Stimulated activated naive CD4-positive, alpha-beta T cell (primary cell): ENCODE measurements around the gene TK1.
"Not testable (repeated sequence)": the region's sequence is repeated elsewhere in the genome, so short reads cannot be mapped to it uniquely, and the experiment has no call there.

Experiments used
- DNase-seq, 6 experiments: peaks; one replicate each; lab custom pipeline; 2025; lab: John Stamatoyannopoulos, UW

The TK1 gene

GRCh38 chr17:78186692-78187595 is at the start of gene TK1, which contains the start of gene AFMID:
TSS of gene TK1 (minus strand) at chr17:78187052. CDS start at chr17:78186994, 58 bp downstream.
TSS of gene AFMID (plus strand) at chr17:78187362. CDS start at chr17:78187371, 9 bp downstream.
- peak in 5 of 6 experiments; percentile 56 to 79 (median 70) for DNase-seq

GRCh38 chr17:78235885-78236284 is 49.0 kb upstream of the TK1 start:
- DNase-seq, result no peak

GRCh38 chr17:78235022-78235421 is 48.2 kb upstream of the TK1 start:
- not testable (repeated sequence) for DNase-seq

- DNase-seq, result no peak
Measured at GRCh38 chr17:78234261-78234865, 47.5 kb upstream of the TK1 start.

GRCh38 chr17:78233678-78234077 is 46.8 kb upstream of the TK1 start:
- DNase-seq, result no peak

- no peak for DNase-seq
Measured at GRCh38 chr17:78232859-78233173, 46.0 kb upstream of the TK1 start.

GRCh38 chr17:78231991-78232858 is 45.4 kb upstream of the TK1 start:
- peak in 4 of 6 experiments; percentile 5 to 21 (median 10) for DNase-seq

GRCh38 chr17:78230996-78231935 is 44.4 kb upstream of the TK1 start, which contains the start of gene TMEM235:
TSS of gene TMEM235 (plus strand) at chr17:78231631. CDS start at chr17:78232024, 393 bp downstream.
- no peak for DNase-seq

GRCh38 chr17:78230252-78230962 is 43.6 kb upstream of the TK1 start:
- no peak for DNase-seq

- no peak for DNase-seq
Measured at GRCh38 chr17:78228176-78228575, 41.3 kb upstream of the TK1 start.

GRCh38 chr17:78227455-78227916 is 40.6 kb upstream of the TK1 start:
- no peak for DNase-seq

- no peak for DNase-seq
Measured at GRCh38 chr17:78226759-78227454, 40.1 kb upstream of the TK1 start.

GRCh38 chr17:78226055-78226758 is 39.4 kb upstream of the TK1 start:
- no peak for DNase-seq

GRCh38 chr17:78225088-78225865 is 38.4 kb upstream of the TK1 start:
- no peak for DNase-seq

- no peak for DNase-seq
Measured at GRCh38 chr17:78224231-78225087, 37.6 kb upstream of the TK1 start.

- DNase-seq, result no peak
Measured at GRCh38 chr17:78223765-78224164, 36.9 kb upstream of the TK1 start.

GRCh38 chr17:78223061-78223460 is 36.2 kb upstream of the TK1 start:
- no peak for DNase-seq
